Keratinocyte (primary cell): ENCODE measurements around the gene RCBTB2.

Source experiments
- EZH2 ChIP-seq: IDR thresholded peaks from one replicate; pipeline ENCODE4 v1.6.1; 2012; ENCODE audit warnings: inconsistent platforms, mild to moderate bottlenecking, low read length, moderate library complexity
- TF ChIP-seq, protein P1 (sequence below), 3 experiments: IDR thresholded peaks in 1 of 3; conservative IDR thresholded peaks in 1 of 3; optimal IDR thresholded peaks in 1 of 3; 2 replicates in 2 of 3; 3 replicates in 1 of 3; pipeline versions ENCODE3 to v1.5.1; 2011; ENCODE audit warnings: low read length in 3 of 3, mild to moderate bottlenecking in 3 of 3, moderate library complexity in 2 of 3, control low read depth in 1 of 3, inconsistent platforms in 1 of 3; ENCODE audit not compliant: insufficient read depth in 2 of 3; ENCODE audit errors: extremely low read depth in 1 of 3

- TF ChIP-seq EZH2: no peak
- TF ChIP-seq, protein P1, sequence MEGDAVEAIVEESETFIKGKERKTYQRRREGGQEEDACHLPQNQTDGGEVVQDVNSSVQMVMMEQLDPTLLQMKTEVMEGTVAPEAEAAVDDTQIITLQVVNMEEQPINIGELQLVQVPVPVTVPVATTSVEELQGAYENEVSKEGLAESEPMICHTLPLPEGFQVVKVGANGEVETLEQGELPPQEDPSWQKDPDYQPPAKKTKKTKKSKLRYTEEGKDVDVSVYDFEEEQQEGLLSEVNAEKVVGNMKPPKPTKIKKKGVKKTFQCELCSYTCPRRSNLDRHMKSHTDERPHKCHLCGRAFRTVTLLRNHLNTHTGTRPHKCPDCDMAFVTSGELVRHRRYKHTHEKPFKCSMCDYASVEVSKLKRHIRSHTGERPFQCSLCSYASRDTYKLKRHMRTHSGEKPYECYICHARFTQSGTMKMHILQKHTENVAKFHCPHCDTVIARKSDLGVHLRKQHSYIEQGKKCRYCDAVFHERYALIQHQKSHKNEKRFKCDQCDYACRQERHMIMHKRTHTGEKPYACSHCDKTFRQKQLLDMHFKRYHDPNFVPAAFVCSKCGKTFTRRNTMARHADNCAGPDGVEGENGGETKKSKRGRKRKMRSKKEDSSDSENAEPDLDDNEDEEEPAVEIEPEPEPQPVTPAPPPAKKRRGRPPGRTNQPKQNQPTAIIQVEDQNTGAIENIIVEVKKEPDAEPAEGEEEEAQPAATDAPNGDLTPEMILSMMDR (optimal IDR thresholded peaks at IDR 0.05 in 1 of 3, IDR thresholded peaks at IDR 0.05 in 1 of 3, conservative IDR thresholded peaks at IDR 0.05 in 1 of 3; ENCODE audit: extremely low read depth in 1 of 3, insufficient read depth in 2 of 3, low read length in 3 of 3): no peak
Observed at GRCh38 chr13:48564056-48564455, 31.2 kb upstream of the RCBTB2 start.
